Stimulated activated effector memory CD8-positive, alpha-beta T cell treated with anti-CD3 and anti-CD28 coated beads, Interleukin-12 subunit alpha, Interleukin-12 subunit beta, amount 100 ng/mL, for 72 hours (primary cell): ENCODE data around the gene SMG1.
"Not testable (repeated sequence)": the region's sequence is repeated elsewhere in the genome, so short reads cannot be mapped to it uniquely, and the experiment has no call there.

Source experiments
- ATAC-seq: fragments of 150-1000 bp; cut with Tn5 transposase; 2 replicates; pipeline ENCODE4 v1.10.0; 2021
- DNase-seq, 2 donors: peaks; one replicate each; pipeline ENCODE4 v3.0.0; 2021 to 2022; ENCODE audit warnings: low spot score in 2 of 2
- H3K27ac Mint-ChIP-seq: one replicate; pipeline ENCODE4 v1.8.0; 2022; ENCODE audit warnings: mild to moderate bottlenecking, mixed read lengths
- H3K36me3 Mint-ChIP-seq: one replicate; pipeline ENCODE4 v1.8.0; 2022; ENCODE audit warnings: mild to moderate bottlenecking, mixed read lengths
- H3K4me1 Mint-ChIP-seq: one replicate; pipeline ENCODE4 v1.8.0; 2022; ENCODE audit warnings: mixed read lengths
- H3K4me3 Mint-ChIP-seq: one replicate; pipeline ENCODE4 v1.8.0; 2022; ENCODE audit warnings: mild to moderate bottlenecking, mixed read lengths
- H3K9me3 Mint-ChIP-seq: one replicate; pipeline ENCODE4 v1.8.0; 2022; ENCODE audit warnings: mixed read lengths

SMG1 gene

DNA sequence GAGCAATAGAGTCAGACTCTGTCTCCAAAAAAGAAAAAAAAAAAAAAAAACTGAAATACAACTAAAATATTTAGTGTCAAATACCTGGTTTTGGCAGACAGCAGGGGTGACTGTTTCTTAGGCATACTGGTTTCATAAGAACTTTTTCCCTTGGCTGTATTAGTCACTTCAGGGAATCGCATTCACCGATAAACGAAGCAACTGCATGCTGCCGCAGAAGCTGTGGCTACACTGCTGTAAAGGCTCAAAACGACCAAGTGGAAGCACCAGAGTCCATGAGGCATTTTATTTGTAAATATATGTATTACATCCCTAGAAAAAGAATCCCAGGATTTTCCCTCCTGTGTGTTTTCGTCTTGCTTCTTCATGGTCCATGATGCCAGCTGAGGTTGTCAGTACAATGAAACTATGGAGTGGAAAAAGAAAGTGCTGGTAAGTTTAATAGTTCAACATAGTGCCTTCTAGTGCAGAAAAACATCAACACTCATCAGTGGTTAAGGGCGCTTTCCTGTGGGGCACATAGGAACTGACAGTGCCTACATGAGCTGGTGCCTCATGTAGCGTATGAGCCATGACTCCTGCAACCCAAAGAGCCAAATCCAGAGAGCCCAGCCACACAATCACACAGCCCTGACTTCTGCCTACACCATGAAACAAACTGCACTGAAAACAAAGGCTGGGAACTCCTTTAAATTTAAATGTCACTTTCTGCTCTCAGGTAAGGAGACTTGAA, 143.3 kb downstream of the SMG1 start:
- peak overlapping the region; percentile 79 for H3K27ac Mint-ChIP-seq
- DNase-seq (no peak), ATAC-seq (peak; percentile 79)
- peaks cover 45% of the 10 kb centered on the region for H3K4me1 Mint-ChIP-seq
- H3K9me3 Mint-ChIP-seq = no peaks in the 10 kb centered on the region
- H3K36me3 Mint-ChIP-seq = peaks cover 82% of the 10 kb centered on the region
- H3K4me3 Mint-ChIP-seq = peak overlapping the region; percentile 97

DNA sequence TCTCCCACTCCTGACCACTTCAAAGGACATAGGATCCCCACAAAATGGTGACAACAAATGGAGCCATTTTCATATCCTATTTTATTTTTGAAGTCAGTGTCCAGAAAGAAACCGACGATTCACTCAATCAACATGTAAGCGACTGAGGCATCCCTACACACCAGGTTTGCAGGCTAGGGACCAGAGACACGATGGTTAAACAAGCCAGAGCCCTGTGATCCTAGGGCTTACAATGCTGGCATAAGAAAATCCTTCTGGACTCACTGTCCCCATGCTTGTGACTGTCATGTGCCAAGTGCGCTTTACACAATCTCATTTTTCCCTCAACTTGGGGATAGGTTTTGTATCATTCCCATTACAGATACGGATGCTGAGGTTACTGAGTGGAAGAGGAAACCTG, 145.0 kb downstream of the SMG1 start:
- DNase-seq, H3K27ac Mint-ChIP-seq, H3K4me3 Mint-ChIP-seq, H3K9me3 Mint-ChIP-seq, ATAC-seq: not testable (repeated sequence)
- peaks cover 66% of the 10 kb centered on the region for H3K36me3 Mint-ChIP-seq
- H3K4me1 Mint-ChIP-seq = peaks cover 33% of the 10 kb centered on the region

DNA sequence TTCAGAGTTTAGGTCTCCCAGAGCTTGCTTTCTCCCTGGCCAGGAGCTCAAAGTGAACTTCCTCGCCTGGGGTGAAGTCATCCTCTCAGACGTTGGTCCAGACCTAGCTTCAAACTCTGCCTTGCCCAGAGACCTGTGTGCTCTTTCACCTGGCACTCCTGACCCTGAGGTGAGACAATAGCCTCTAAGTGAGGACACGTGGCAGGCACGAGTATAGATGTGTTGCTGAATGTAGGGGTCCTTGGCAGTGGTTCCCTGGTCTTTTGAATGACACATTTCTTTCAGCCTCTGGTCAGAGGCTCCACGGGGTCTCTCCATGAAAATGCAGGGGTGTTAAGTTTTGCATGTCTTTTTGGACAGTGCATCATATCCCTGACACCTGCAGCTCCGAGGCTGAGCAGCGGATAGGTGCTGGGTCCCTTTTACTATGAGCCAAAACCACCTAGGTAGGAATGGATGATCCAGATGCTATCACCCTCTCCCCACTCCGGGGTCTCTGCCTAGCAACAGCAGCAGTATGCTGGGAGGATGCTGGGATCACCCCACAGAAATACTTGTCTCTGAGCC, 145.7 kb downstream of the SMG1 start:
- peaks cover 59% of the 10 kb centered on the region for H3K36me3 Mint-ChIP-seq
- peaks cover 26% of the 10 kb centered on the region for H3K4me1 Mint-ChIP-seq
- ATAC-seq, H3K4me3 Mint-ChIP-seq, DNase-seq, H3K9me3 Mint-ChIP-seq, H3K27ac Mint-ChIP-seq: not testable (repeated sequence)

DNA sequence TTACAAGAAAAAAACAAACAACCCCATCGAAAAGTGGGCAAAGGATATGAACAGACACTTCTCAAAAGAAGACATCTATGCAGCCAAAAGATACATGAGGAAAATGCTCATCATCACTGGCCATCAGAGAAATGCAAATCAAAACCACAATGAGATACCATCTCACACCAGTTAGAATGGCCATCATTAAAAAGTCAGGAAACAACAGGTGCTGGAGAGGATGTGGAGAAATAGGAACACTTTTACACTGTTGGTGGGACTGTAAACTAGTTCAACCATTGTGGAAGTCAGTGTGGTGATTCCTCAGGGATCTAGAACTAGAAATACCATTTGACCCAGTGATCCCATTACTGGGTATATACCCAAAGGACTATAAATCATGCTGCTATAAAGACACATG, 148.5 kb downstream of the SMG1 start:
- H3K4me3 Mint-ChIP-seq, H3K27ac Mint-ChIP-seq, H3K9me3 Mint-ChIP-seq, H3K4me1 Mint-ChIP-seq, ATAC-seq, DNase-seq: not testable (repeated sequence)
- H3K36me3 Mint-ChIP-seq = peaks cover 30% of the 10 kb centered on the region

DNA sequence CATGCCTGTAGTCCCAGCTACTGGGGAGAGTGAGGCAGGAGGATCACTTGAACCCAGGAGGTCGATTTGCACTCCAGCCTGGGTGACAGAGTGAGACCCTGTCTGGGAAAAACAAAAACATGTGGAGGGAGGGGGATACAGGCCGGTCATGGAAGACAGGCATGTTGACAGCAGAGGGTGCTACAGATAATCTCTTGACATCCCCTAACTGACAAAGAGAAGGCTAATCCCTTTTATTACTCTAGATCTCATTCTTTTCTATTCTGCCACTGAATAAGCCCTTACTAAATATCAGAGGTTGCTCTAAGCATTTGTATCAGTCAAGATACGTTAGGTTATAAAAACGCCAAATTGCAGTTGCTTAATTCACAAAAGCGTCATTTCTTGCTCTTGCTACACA, 149.9 kb downstream of the SMG1 start:
- not testable (repeated sequence) for H3K4me3 Mint-ChIP-seq, H3K9me3 Mint-ChIP-seq, DNase-seq, H3K4me1 Mint-ChIP-seq, ATAC-seq
- H3K36me3 Mint-ChIP-seq = peaks cover 18% of the 10 kb centered on the region
- H3K27ac Mint-ChIP-seq = peak overlapping the region; percentile 56

DNA sequence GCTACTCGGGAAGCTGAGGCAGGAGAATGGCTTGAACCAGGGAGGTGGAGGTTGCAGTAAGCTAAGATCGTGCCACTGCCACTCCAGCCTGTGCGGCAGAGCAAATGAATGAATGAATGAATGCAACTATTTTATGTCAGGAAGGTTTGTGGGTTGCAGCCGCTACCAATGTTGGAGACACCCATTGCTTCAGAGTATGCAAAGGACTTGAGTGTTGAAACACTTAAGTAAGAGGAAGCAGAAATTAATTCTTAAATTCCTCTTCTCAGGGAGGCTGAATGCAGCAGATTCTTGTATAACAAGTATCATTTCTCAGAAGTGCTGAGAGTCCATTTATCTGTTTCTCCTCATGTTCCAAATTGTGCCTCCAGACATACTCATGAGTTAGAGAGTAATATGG, 151.6 kb downstream of the SMG1 start:
- H3K9me3 Mint-ChIP-seq, DNase-seq, H3K4me3 Mint-ChIP-seq, ATAC-seq, H3K27ac Mint-ChIP-seq, H3K4me1 Mint-ChIP-seq: not testable (repeated sequence)
- H3K36me3 Mint-ChIP-seq = peaks cover 13% of the 10 kb centered on the region

DNA sequence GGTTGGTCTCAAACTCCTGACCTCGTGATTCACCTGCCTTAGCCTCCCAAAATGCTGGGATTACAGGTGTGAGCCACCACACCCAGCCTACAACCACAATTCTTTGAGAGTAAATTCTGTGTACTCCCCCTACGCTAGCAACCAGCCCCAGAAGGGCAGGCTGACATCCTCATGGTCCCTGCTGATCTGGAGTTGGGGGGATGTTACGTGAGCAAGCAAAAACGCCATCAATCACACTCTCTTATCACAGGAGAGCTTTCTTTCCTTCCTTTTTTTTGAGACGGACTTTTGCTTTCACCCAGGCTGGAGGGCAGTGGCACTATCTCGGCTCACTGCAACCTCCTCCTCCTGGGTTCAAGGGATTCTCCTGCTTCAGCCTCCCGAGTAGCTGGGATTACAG, 154.0 kb downstream of the SMG1 start:
- not testable (repeated sequence) for DNase-seq, H3K9me3 Mint-ChIP-seq, H3K4me3 Mint-ChIP-seq, H3K27ac Mint-ChIP-seq, H3K36me3 Mint-ChIP-seq, ATAC-seq
- peaks cover 17% of the 10 kb centered on the region for H3K4me1 Mint-ChIP-seq

DNA sequence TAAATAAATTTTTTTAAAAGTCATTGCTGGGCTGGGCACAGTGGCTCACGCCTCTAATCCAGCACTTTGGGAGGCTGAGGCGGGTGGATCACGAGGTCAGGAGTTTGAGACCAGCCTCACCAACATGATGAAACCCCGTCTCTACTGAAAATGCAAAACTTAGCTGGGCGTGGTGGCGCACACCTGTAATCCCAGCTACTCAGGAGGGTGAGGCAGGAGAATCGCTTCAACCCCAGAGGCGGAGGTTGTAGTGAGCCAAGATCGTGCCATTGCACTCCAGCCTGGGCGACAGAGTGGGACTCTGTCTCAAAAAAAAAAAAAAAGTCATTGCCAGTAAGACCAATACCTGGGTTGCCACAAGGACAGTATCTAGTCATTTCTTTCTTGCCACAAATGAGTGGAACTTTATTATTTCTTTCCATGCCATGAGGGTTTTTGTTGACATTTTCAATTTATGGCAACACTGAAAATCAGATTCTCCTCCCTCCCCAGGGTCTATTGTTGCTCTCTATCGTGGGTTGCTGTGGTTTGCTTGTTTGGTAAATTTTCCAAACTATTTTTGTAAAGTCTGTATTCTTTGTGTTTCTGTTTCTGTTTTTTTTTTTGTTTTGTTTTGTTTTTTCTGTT, 155.8 kb downstream of the SMG1 start:
- peak overlapping the region; percentile 67 for H3K27ac Mint-ChIP-seq
- not testable (repeated sequence) for H3K9me3 Mint-ChIP-seq, H3K36me3 Mint-ChIP-seq
- DNase-seq (peak in 1 of 2 donors; percentile 54), ATAC-seq (peak; percentile 87)
- H3K4me1 Mint-ChIP-seq = peaks cover 17% of the 10 kb centered on the region
- peak overlapping the region; percentile 21 for H3K4me3 Mint-ChIP-seq

DNA sequence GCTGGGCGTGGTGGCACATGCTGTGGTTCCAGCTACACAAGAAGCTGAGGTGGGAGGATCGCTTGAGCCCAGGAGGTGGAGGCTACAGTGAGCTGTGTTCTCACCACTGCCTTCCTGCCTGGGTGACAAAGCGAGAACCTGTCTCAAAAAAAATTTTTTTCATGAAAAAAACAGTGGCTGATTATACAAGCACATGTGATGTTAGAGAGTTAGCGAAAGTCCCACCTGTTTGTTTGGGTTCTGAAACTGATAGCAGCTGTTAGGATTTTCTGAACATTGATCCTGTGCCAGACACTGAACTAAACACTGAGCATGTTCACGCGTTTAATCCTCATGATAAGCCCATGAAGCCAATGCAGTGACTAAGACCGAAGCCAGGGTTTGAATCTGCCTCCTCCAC, 159.0 kb downstream of the SMG1 start:
- peak in 1 of 2 donors; percentile 53 for DNase-seq

DNA sequence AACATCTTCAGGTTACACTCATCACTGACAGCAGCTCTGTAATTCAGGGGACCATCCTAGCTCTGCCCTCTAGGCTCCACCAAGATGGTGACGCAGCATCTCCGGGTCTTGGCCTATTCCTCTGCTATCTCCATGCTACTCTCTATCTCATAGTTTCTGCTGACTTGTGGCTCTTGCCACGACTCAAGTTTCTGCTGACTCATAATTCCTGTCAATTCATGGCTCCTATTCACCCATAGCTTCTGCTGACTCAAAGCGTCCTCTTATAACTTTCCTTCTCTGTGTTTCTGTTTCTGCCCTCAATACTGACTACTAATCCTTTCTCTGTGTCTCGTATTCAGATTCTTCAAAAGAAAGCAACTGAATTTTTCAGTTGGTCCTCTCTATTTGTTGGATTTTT, 163.5 kb downstream of the SMG1 start:
- H3K4me1 Mint-ChIP-seq = peaks cover 12% of the 10 kb centered on the region
- ATAC-seq = peak; percentile 90
- H3K9me3 Mint-ChIP-seq = not testable (repeated sequence)

More for the DNA sequence above, 159.0 kb downstream of the SMG1 start:
- not testable (repeated sequence) for H3K4me3 Mint-ChIP-seq, H3K36me3 Mint-ChIP-seq, H3K9me3 Mint-ChIP-seq, H3K27ac Mint-ChIP-seq
- peaks cover 17% of the 10 kb centered on the region for H3K4me1 Mint-ChIP-seq
- ATAC-seq = peak; percentile 61

DNA sequence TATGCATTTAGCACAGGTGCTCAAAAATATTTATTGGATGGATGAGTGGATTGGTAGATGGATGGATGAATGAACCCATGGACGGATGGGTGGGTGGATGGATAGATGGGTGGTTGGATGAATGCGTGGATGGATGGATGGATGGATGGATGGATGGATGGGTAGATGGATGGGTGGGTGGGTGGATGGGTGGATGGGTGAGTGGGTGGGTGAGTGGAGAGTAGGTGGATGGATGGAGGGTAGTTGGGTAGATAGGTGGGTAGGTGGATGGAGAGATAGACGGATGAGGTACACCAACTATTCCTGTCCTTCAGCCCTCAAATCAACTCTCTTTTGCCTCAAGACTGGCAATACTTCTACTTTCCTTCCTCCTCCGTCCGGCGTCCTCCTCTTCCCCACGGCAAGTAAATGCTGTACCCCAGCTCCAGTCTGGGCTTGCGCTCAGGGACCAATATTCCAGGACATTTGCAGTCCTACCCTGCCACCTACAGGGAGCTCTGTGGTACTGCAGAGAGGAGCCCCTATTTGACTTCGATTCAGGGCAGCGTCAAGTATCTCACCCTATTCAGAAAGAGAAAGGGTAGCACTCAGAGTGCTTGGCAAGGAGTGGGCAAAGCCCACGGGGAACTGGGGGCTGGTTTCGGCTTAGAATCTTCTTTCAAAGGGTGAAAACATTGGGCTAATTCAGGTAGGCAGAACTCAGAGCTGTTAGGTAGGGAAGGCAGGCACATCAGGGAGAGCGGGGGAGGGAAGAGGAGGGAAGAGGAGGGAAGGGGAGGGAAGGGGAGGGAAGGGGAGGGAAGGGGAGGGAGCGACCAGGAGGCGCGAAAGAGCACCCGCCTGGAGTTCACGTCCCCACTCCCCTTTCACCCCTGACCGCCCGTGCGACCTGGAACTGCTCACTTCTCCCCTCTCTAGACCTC, 166.3 kb downstream of the SMG1 start:
- not testable (repeated sequence) for H3K27ac Mint-ChIP-seq, H3K4me3 Mint-ChIP-seq, H3K9me3 Mint-ChIP-seq

More for the DNA sequence above, 163.5 kb downstream of the SMG1 start:
- DNase-seq, H3K4me3 Mint-ChIP-seq, H3K27ac Mint-ChIP-seq, H3K36me3 Mint-ChIP-seq: not testable (repeated sequence)

DNA sequence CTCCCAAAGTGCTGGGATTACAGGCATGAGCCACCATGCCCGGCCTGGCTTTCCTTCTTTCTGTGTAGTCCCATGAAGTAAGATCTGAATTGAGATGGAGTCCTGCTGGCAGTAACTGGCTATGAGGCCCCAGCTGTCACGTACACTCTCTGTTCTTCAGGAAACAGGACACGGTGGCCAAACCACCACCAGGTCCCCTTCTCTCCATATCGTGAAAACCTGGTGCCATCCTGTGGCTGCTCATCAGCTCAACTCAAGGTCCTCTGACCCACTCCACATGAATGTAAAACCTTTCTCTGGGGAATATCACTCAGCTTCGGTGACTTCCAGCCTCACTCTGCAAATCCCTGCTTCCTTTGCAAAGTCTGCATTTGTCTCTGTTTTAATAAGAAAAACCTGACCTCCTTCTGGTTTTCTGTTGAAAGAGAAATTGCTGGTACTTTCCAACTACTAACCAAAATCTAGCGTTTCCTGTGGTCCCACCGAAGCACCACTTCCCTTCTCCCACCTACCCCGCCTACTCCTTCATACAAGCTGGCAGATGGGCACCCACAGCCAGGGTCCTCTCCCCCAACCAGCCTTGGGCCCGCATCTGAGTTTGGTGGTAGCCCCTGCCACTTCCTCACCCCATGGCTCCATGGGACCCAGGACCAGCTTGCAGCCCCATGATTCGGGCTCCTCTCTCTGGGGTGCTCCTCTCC, 168.1 kb downstream of the SMG1 start:
- not testable (repeated sequence) for H3K27ac Mint-ChIP-seq
- peaks cover 27% of the 10 kb centered on the region for H3K4me1 Mint-ChIP-seq
- peak; percentile 44 for ATAC-seq

More for the DNA sequence above, 166.3 kb downstream of the SMG1 start:
- peaks cover 27% of the 10 kb centered on the region for H3K4me1 Mint-ChIP-seq
- peak; percentile 72 for ATAC-seq
- peak in 1 of 2 donors; percentile 76 for DNase-seq
- not testable (repeated sequence) for H3K36me3 Mint-ChIP-seq

DNA sequence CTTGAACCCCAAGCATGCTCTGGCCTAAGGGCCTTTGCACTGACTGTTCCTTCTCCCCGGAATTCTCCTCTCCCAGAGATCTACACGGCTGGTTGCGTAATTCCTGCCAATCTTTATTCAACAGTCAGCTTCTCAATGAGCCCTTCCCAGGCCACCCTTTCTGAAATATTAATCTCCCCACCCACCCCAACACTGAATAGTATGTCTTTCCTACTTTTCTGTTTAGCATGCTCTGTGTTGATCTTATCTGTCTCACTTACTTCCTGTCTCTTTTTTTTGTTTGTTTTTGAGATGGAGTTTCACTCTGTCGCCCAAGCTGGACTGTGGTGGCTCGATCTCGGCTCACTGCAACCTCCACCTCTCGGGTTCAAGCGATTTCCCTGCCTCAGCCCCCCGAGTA, 169.6 kb downstream of the SMG1 start:
- H3K27ac Mint-ChIP-seq = peak overlapping the region; percentile 85
- ATAC-seq, H3K36me3 Mint-ChIP-seq, DNase-seq, H3K9me3 Mint-ChIP-seq: not testable (repeated sequence)
- H3K4me3 Mint-ChIP-seq = peak overlapping the region; percentile 37
- peaks cover 27% of the 10 kb centered on the region for H3K4me1 Mint-ChIP-seq

More for the DNA sequence above, 168.1 kb downstream of the SMG1 start:
- H3K9me3 Mint-ChIP-seq, DNase-seq, H3K36me3 Mint-ChIP-seq: not testable (repeated sequence)
- peak overlapping the region; percentile 37 for H3K4me3 Mint-ChIP-seq
